Endodermal cell (in vitro differentiated cells): ENCODE results near the gene SNRPD3. TPM values are rescaled to one million over a fixed set of nuclear protein-coding genes. Genes with fewer than 3 reads are reported as not detected.

Experiments used
- DNase-seq: peaks from one replicate; pipeline ENCODE4 v3.0.0-alpha.2; 2017
- H3K27ac ChIP-seq: 2 replicates; pipeline ENCODE4 v1.5.1; 2013; ENCODE audit warnings: mild to moderate bottlenecking, low read depth, low read length, moderate library complexity
- H3K27me3 ChIP-seq: 2 replicates; pipeline ENCODE4 v1.6.1; 2013; ENCODE audit warnings: mild to moderate bottlenecking, low read length, moderate library complexity; ENCODE audit not compliant: insufficient read depth, control insufficient read depth, poor library complexity, severe bottlenecking
- H3K36me3 ChIP-seq: 2 replicates; pipeline ENCODE4 v1.7.0; 2013; ENCODE audit warnings: mild to moderate bottlenecking, low read length, moderate library complexity; ENCODE audit not compliant: control insufficient read depth, insufficient read depth
- H3K4me1 ChIP-seq: one replicate; pipeline ENCODE4 v1.7.0; 2013; ENCODE audit warnings: low read length; ENCODE audit not compliant: control insufficient read depth, insufficient read depth
- H3K4me3 ChIP-seq: 2 replicates; pipeline ENCODE4 v1.5.1; 2013; ENCODE audit warnings: mild to moderate bottlenecking, low read length, moderate library complexity
- H3K9ac ChIP-seq: 2 replicates; pipeline ENCODE4 v1.6.1; 2013; ENCODE audit warnings: mild to moderate bottlenecking, low read length, moderate library complexity; ENCODE audit not compliant: poor library complexity, severe bottlenecking; ENCODE audit errors: extremely low read depth
- H3K9me3 ChIP-seq: 2 replicates; pipeline ENCODE4 v1.6.1; 2013; ENCODE audit warnings: mild to moderate bottlenecking, low read length, moderate library complexity; ENCODE audit not compliant: control insufficient read depth
- H3K27ac Mint-ChIP-seq: 2 replicates; pipeline ENCODE4 v1.8.0; 2020; ENCODE audit warnings: mixed read lengths
- H3K27me3 Mint-ChIP-seq: 2 replicates; pipeline ENCODE4 v1.8.0; 2021; ENCODE audit warnings: mild to moderate bottlenecking, mixed read lengths; ENCODE audit not compliant: insufficient read depth
- H3K36me3 Mint-ChIP-seq: 2 replicates; pipeline ENCODE4 v1.8.0; 2020; ENCODE audit warnings: low read depth, mixed read lengths
- H3K4me1 Mint-ChIP-seq: 2 replicates; pipeline ENCODE4 v1.8.0; 2020; ENCODE audit warnings: mixed read lengths
- H3K4me3 Mint-ChIP-seq: 2 replicates; pipeline ENCODE4 v1.8.0; 2020; ENCODE audit warnings: mild to moderate bottlenecking, moderate library complexity, mixed read lengths
- H3K9me3 Mint-ChIP-seq: 2 replicates; pipeline ENCODE4 v1.8.0; 2020; ENCODE audit warnings: mild to moderate bottlenecking, mixed read lengths
- CTCF ChIP-seq: fragments of 200-600 bp; sonication (generic); conservative IDR thresholded peaks from 2 replicates; pipeline ENCODE4 v1.5.0; 2021; ENCODE audit warnings: antibody characterized with exemption, mild to moderate bottlenecking
- WGBS, 2 experiments: methylation state at CpG; one replicate each; pipeline versions ENCODE4 v1.1.5 to v1.1.7; 2013; ENCODE audit warnings: missing lambda C conversion rate in 2 of 2, mixed read lengths in 1 of 2; ENCODE audit not compliant: insufficient coverage in 1 of 2, insufficient read length in 1 of 2; 5-methylcytosine and 5-hydroxymethylcytosine counted together
- total RNA-seq, 2 donors: library from RNA; stranded (reverse); fragmentation: NEBNext Ultra II Directional in 1 of 2; extraction: Animal tissue kit (Norgen Biotek cat#: 25700) in 1 of 2; gene quantifications; 2 replicates in 1 of 2; 3 replicates in 1 of 2; pipeline ENCODE4 v1.2.1, GENCODE V29; 2021

The SNRPD3 gene
- total RNA-seq, 2 donors from 2014 or later = 158 to 180 TPM

- no peak overlapping the region for H3K9ac ChIP-seq
- H3K36me3 Mint-ChIP-seq = no peaks in the 10 kb centered on the region
- no peak for TF ChIP-seq CTCF
- H3K4me1 ChIP-seq = peaks cover 7% of the 10 kb centered on the region
- no peak overlapping the region for H3K4me3 Mint-ChIP-seq
- peaks cover 4% of the 10 kb centered on the region for H3K27me3 ChIP-seq
- H3K27me3 Mint-ChIP-seq = peaks cover 29% of the 10 kb centered on the region
- WGBS, 2 experiments = 95% methylated on average over 3 to 5 of the region's 5 CpGs
- H3K4me3 ChIP-seq = no peak overlapping the region
- DNase-seq = no peak
- no peak overlapping the region for H3K27ac Mint-ChIP-seq
- no peak overlapping the region for H3K27ac ChIP-seq
- H3K4me1 Mint-ChIP-seq = peaks cover 16% of the 10 kb centered on the region
- no peaks in the 10 kb centered on the region for H3K9me3 Mint-ChIP-seq
- no peaks in the 10 kb centered on the region for H3K9me3 ChIP-seq
- H3K36me3 ChIP-seq = no peaks in the 10 kb centered on the region
Measured at GRCh38 chr22:24519496-24519895, 36.3 kb upstream of the SNRPD3 start.

DNA sequence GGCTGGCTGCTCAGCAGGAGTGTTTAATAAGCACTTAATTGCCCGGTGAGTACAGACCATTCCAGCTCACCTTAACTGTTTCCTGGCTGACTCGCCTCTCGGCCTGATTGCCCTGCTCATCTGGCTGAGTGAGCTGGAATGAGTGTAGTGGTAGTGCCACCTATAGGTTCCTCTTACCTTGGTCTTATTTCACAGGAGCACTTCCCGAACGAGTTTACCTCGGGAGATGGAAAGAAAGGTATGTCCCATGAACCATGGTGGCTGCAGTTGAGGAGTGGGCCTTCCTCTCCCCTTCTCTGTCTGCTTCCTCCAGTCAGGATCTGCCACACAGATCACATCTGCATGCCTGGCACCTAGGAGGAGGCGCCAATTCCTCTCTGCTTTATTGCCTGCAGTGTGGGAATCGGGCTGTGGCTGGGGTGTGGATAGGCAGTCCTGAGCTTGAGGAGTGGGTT lies 34.0 kb upstream of the SNRPD3 start:
- H3K4me3 Mint-ChIP-seq = no peak overlapping the region

DNA sequence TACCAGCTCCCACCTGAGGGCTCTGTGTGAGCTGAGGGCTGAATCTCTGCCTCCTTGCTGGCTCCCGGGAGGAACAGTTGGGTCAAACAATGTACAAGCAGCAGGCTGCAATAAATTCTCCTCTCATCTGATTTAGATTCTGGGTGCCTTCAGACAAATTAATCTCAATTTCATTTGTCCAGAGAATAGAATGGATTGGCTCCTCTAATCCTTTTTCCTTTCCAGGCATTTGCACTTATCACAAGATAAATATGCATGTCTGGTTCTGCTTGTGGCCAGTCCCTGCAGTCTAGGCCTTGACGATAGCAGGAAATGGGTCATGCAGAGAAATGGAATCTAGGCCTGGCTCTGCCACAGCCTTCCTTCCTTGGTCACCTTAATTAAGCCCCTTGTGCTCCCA lies 31.9 kb upstream of the SNRPD3 start:
- Histone ChIP-seq H3K36me3 (no peaks in the 10 kb centered on the region), H3K4me1 (peaks cover 9% of the 10 kb centered on the region), H3K27me3 (no peaks in the 10 kb centered on the region), H3K9ac (no peak overlapping the region), H3K4me3 (no peak overlapping the region), H3K27ac (no peak overlapping the region), H3K9me3 (no peaks in the 10 kb centered on the region)
- DNase-seq = no peak
- H3K27me3 Mint-ChIP-seq = no peaks in the 10 kb centered on the region
- TF ChIP-seq CTCF = no peak
- no peak overlapping the region for H3K4me3 Mint-ChIP-seq
- no peak overlapping the region for H3K27ac Mint-ChIP-seq
- WGBS, 2 experiments = 93 to 94% methylated on average over 2 of the region's 2 CpGs
- H3K9me3 Mint-ChIP-seq = no peaks in the 10 kb centered on the region
- H3K4me1 Mint-ChIP-seq = peaks cover 9% of the 10 kb centered on the region
- H3K36me3 Mint-ChIP-seq = no peaks in the 10 kb centered on the region

More for the DNA sequence above, 34.0 kb upstream of the SNRPD3 start:
- peak; percentile 92 for DNase-seq
- Mint-ChIP-seq H3K4me1 (peaks cover 9% of the 10 kb centered on the region), H3K27me3 (peaks cover 16% of the 10 kb centered on the region), H3K36me3 (no peaks in the 10 kb centered on the region), H3K27ac (no peak overlapping the region), H3K9me3 (no peaks in the 10 kb centered on the region)
- TF ChIP-seq CTCF = peak; percentile 86
- 4 to 24% methylated on average over 3 to 8 of the region's 8 CpGs for WGBS, 2 experiments
- H3K27me3 ChIP-seq = no peaks in the 10 kb centered on the region
- no peaks in the 10 kb centered on the region for H3K9me3 ChIP-seq
- no peak overlapping the region for H3K4me3 ChIP-seq
- peaks cover 9% of the 10 kb centered on the region for H3K4me1 ChIP-seq
- no peak overlapping the region for H3K27ac ChIP-seq
- H3K9ac ChIP-seq = no peak overlapping the region
- no peaks in the 10 kb centered on the region for H3K36me3 ChIP-seq
